ENCODE results near the gene ST3GAL4.

The ST3GAL4 gene

GRCh38 chr11:126408901-126409619 is 53.6 kb downstream of the ST3GAL4 start:
- no peak for TF ChIP-seq EGR1 (IDR thresholded peaks at IDR 0.05)
- TF ChIP-seq, protein P1, sequence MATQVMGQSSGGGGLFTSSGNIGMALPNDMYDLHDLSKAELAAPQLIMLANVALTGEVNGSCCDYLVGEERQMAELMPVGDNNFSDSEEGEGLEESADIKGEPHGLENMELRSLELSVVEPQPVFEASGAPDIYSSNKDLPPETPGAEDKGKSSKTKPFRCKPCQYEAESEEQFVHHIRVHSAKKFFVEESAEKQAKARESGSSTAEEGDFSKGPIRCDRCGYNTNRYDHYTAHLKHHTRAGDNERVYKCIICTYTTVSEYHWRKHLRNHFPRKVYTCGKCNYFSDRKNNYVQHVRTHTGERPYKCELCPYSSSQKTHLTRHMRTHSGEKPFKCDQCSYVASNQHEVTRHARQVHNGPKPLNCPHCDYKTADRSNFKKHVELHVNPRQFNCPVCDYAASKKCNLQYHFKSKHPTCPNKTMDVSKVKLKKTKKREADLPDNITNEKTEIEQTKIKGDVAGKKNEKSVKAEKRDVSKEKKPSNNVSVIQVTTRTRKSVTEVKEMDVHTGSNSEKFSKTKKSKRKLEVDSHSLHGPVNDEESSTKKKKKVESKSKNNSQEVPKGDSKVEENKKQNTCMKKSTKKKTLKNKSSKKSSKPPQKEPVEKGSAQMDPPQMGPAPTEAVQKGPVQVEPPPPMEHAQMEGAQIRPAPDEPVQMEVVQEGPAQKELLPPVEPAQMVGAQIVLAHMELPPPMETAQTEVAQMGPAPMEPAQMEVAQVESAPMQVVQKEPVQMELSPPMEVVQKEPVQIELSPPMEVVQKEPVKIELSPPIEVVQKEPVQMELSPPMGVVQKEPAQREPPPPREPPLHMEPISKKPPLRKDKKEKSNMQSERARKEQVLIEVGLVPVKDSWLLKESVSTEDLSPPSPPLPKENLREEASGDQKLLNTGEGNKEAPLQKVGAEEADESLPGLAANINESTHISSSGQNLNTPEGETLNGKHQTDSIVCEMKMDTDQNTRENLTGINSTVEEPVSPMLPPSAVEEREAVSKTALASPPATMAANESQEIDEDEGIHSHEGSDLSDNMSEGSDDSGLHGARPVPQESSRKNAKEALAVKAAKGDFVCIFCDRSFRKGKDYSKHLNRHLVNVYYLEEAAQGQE (IDR thresholded peaks at IDR 0.05; ENCODE audit: low read depth), result no peak
- no peak for TF ChIP-seq TAF1 (IDR thresholded peaks at IDR 0.05; ENCODE audit: low read depth)
- TF ChIP-seq ZBTB7A (IDR thresholded peaks at IDR 0.05; ENCODE audit: low read depth), result no peak
- no peak for TF ChIP-seq TEAD4 (IDR thresholded peaks at IDR 0.05)
- no peak for TF ChIP-seq CREB1 (IDR thresholded peaks at IDR 0.05; ENCODE audit: low read depth)
- no peak for TF ChIP-seq CEBPB (IDR thresholded peaks at IDR 0.05)

- TF ChIP-seq ZBTB7A (IDR thresholded peaks at IDR 0.05; ENCODE audit: low read depth) (no peak), RAD21 (IDR thresholded peaks at IDR 0.05; ENCODE audit: low read depth) (no peak), CEBPB (IDR thresholded peaks at IDR 0.05) (no peak), YY1 (IDR thresholded peaks at IDR 0.05; ENCODE audit: low read depth) (no peak), TEAD4 (IDR thresholded peaks at IDR 0.05) (no peak), TAF1 (IDR thresholded peaks at IDR 0.05; ENCODE audit: low read depth) (no peak), EP300 (IDR thresholded peaks at IDR 0.05; ENCODE audit: borderline replicate concordance) (no peak), TCF12 (IDR thresholded peaks at IDR 0.05; ENCODE audit: low read depth) (no peak), FOXM1 (IDR thresholded peaks at IDR 0.05; ENCODE audit: borderline replicate concordance, low read depth) (no peak), NFIC (IDR thresholded peaks at IDR 0.05) (no peak)
- TF ChIP-seq, protein P1 (IDR thresholded peaks at IDR 0.05; ENCODE audit: low read depth), result no peak
- TF ChIP-seq, protein P2, sequence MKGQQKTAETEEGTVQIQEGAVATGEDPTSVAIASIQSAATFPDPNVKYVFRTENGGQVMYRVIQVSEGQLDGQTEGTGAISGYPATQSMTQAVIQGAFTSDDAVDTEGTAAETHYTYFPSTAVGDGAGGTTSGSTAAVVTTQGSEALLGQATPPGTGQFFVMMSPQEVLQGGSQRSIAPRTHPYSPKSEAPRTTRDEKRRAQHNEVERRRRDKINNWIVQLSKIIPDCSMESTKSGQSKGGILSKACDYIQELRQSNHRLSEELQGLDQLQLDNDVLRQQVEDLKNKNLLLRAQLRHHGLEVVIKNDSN (IDR thresholded peaks at IDR 0.05), result no peak
These were observed 54.1 kb downstream of the ST3GAL4 start for GRCh38 chr11:126409620-126409985.

DNA sequence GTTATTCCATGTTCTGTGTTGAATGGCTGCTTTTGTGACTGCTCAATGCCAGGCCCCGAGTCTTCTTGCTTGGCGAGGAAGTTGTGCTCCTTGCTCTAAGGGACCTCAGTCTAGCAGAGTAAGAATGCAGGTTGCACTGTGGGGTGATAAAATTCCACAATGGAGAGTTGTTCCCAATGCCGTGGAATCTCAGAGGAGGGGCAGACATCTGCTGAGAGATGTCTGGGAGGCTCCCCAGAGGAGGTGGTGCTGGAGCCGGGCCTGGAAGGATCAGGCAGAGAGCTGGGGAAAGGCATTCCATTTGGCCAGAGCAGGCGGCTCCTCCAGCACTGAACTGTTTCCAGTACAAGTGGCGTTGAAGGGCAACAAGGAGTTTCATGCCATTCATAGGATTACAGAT is 55.2 kb downstream of the ST3GAL4 start:
- TF ChIP-seq NFIC (IDR thresholded peaks at IDR 0.05) (no peak), TCF12 (IDR thresholded peaks at IDR 0.05; ENCODE audit: low read depth) (no peak), MAX (IDR thresholded peaks at IDR 0.05) (no peak), TAF1 (IDR thresholded peaks at IDR 0.05; ENCODE audit: low read depth) (no peak), CREB1 (IDR thresholded peaks at IDR 0.05; ENCODE audit: low read depth) (no peak), CEBPB (IDR thresholded peaks at IDR 0.05) (no peak), ZBTB7A (IDR thresholded peaks at IDR 0.05; ENCODE audit: low read depth) (no peak), RAD21 (IDR thresholded peaks at IDR 0.05; ENCODE audit: low read depth) (no peak), EP300 (IDR thresholded peaks at IDR 0.05; ENCODE audit: borderline replicate concordance) (no peak), EGR1 (IDR thresholded peaks at IDR 0.05) (no peak), YY1 (IDR thresholded peaks at IDR 0.05; ENCODE audit: low read depth) (no peak), TEAD4 (IDR thresholded peaks at IDR 0.05) (no peak), FOXM1 (IDR thresholded peaks at IDR 0.05; ENCODE audit: borderline replicate concordance, low read depth) (no peak)
- TF ChIP-seq, protein P1 (IDR thresholded peaks at IDR 0.05; ENCODE audit: low read depth), result no peak
- TF ChIP-seq, protein P2 (IDR thresholded peaks at IDR 0.05), result no peak

GRCh38 chr11:126411971-126412381 is 56.5 kb downstream of the ST3GAL4 start:
- TF ChIP-seq TAF1 (IDR thresholded peaks at IDR 0.05; ENCODE audit: low read depth), result no peak
- TF ChIP-seq, protein P2 (IDR thresholded peaks at IDR 0.05), result no peak
- TF ChIP-seq RAD21 (IDR thresholded peaks at IDR 0.05; ENCODE audit: low read depth), result no peak
- no peak for TF ChIP-seq YY1 (IDR thresholded peaks at IDR 0.05; ENCODE audit: low read depth)
- TF ChIP-seq FOXM1 (IDR thresholded peaks at IDR 0.05; ENCODE audit: borderline replicate concordance, low read depth), result no peak
- no peak for TF ChIP-seq CEBPB (IDR thresholded peaks at IDR 0.05)
- no peak for TF ChIP-seq EP300 (IDR thresholded peaks at IDR 0.05; ENCODE audit: borderline replicate concordance)
- TF ChIP-seq ZBTB7A (IDR thresholded peaks at IDR 0.05; ENCODE audit: low read depth), result no peak
- TF ChIP-seq MAX (IDR thresholded peaks at IDR 0.05), result no peak
- no peak for TF ChIP-seq EGR1 (IDR thresholded peaks at IDR 0.05)
- TF ChIP-seq TCF12 (IDR thresholded peaks at IDR 0.05; ENCODE audit: low read depth), result no peak
- no peak for TF ChIP-seq CREB1 (IDR thresholded peaks at IDR 0.05; ENCODE audit: low read depth)

Measured in Ishikawa (cell line).